A673 (cell line): ENCODE measurements around the gene IDUA. TPM values are rescaled to one million over a fixed set of nuclear protein-coding genes. Genes with fewer than 3 reads are reported as not detected.

ENCODE experiments used
- BruUV-seq: library from RNA; stranded (reverse); fragments of 400-500 nt; replicated peaks from 2 replicates; lab custom pipeline; 2021; lab: Mats Ljungman, UMichigan
- CTCF ChIA-PET: fragments of 300-600 bp; sonication (Branson Sonifier 250); formaldehyde crosslinking; loops from one replicate; lab custom pipeline; 2022; ENCODE audit warnings: antibody characterized with exemption; lab: Charles Lee
- POLR2A ChIA-PET: fragments of 300-600 bp; sonication (Branson Sonifier 250); formaldehyde crosslinking; loops from one replicate; lab custom pipeline; 2022; ENCODE audit warnings: antibody characterized with exemption; ENCODE audit not compliant: low non-redundant PET; lab: Charles Lee
- DNase-seq: peaks from one replicate; pipeline ENCODE4 v3.0.0-alpha.2; 2015; ENCODE audit warnings: low spot score
- H3K27ac ChIP-seq: fragments of 200-600 bp; sonication (generic); 2 replicates; pipeline ENCODE4 v1.5.1; 2016; ENCODE audit warnings: mixed run types, low read depth, mild to moderate bottlenecking, mixed read lengths, antibody characterized with exemption, low read length; ENCODE audit not compliant: poor library complexity, severe bottlenecking
- H3K27me3 ChIP-seq: fragments of 200-600 bp; sonication (generic); replicated peaks from 2 replicates; pipeline ENCODE4 v1.6.1; 2017; ENCODE audit warnings: mixed run types, low read depth, mild to moderate bottlenecking, mixed read lengths, antibody characterized with exemption, low read length; ENCODE audit not compliant: insufficient read depth, poor library complexity
- H3K36me3 ChIP-seq: fragments of 200-600 bp; sonication (generic); 2 replicates; pipeline ENCODE4 v1.6.1; 2016; ENCODE audit warnings: mixed run types, mild to moderate bottlenecking, mixed read lengths, antibody characterized with exemption, low read length; ENCODE audit not compliant: insufficient read depth, poor library complexity, severe bottlenecking
- H3K4me1 ChIP-seq: fragments of 200-600 bp; sonication (generic); 2 replicates; pipeline ENCODE4 v1.6.1; 2017; ENCODE audit warnings: mixed run types, mild to moderate bottlenecking, mixed read lengths, antibody characterized with exemption, low read length; ENCODE audit not compliant: insufficient read depth, poor library complexity, severe bottlenecking
- H3K4me3 ChIP-seq: fragments of 200-600 bp; sonication (generic); 2 replicates; pipeline ENCODE4 v1.5.1; 2016; ENCODE audit warnings: low read depth, mixed run types, mild to moderate bottlenecking, mixed read lengths, low read length; ENCODE audit not compliant: poor library complexity, severe bottlenecking
- H3K9me3 ChIP-seq: fragments of 200-600 bp; sonication (generic); 2 replicates; pipeline ENCODE4 v1.6.1; 2016; ENCODE audit warnings: mixed run types, low read depth, mild to moderate bottlenecking, mixed read lengths, antibody characterized with exemption, low read length; ENCODE audit not compliant: poor library complexity, severe bottlenecking
- CTCF ChIP-seq: fragments of 300-800, 200-600 bp; sonication (generic); conservative IDR thresholded peaks from 2 replicates; pipeline ENCODE4 v1.5.1; 2017; ENCODE audit warnings: low read depth, mild to moderate bottlenecking, antibody characterized with exemption, low read length, moderate library complexity, mixed read lengths
- EZH2 ChIP-seq: fragments of 200-600 bp; sonication (generic); IDR thresholded peaks from 2 replicates; pipeline ENCODE4 v1.6.1; 2017; ENCODE audit warnings: borderline replicate concordance, low read depth, mild to moderate bottlenecking, mixed read lengths, antibody characterized with exemption, low read length; ENCODE audit not compliant: poor library complexity, severe bottlenecking
- intact Hi-C: fragments of 100-400 bp; cut with micrococcal nuclease; formaldehyde crosslinking; loops from one replicate; pipeline ENCODE4 v1.10.0; 2022; ENCODE audit not compliant: unreplicated experiment
- total RNA-seq: library from RNA; stranded (reverse); gene quantifications from 2 replicates; pipeline ENCODE4 v1.2.3, GENCODE V29; 2021

Gene IDUA
- total RNA-seq, 1 experiment from 2014 or later, result 12.3 TPM

- ChIA-PET CTCF (no interaction called here), POLR2A (no interaction called here)
- Histone ChIP-seq H3K4me3 (no peak overlapping the region), H3K27me3 (peaks cover 15% of the 10 kb centered on the region), H3K9me3 (no peaks in the 10 kb centered on the region), H3K4me1 (peaks cover 1% of the 10 kb centered on the region), H3K36me3 (no peaks in the 10 kb centered on the region), H3K27ac (no peak overlapping the region)
- no TSS peak for BruUV-seq
- no peak for DNase-seq
- TF ChIP-seq EZH2 (no peak), CTCF (no peak)
- intact Hi-C loops, result no loop called here
These were observed 5.7 kb downstream of the IDUA start for GRCh38 chr4:992297-993110.

GRCh38 chr4:993111-994029 lies 6.5 kb downstream of the IDUA start, which contains the start of gene SLC26A1:
SLC26A1 (minus strand) TSS chr4:993404; CDS start chr4:991703, 1,701 bp downstream.
- Histone ChIP-seq H3K27me3 (peaks cover 24% of the 10 kb centered on the region), H3K4me3 (no peak within 1 kb of the TSS), H3K27ac (no peak within 1 kb of the TSS), H3K36me3 (no peaks in the 10 kb centered on the region), H3K9me3 (no peaks in the 10 kb centered on the region), H3K4me1 (peaks cover 5% of the 10 kb centered on the region)
- no TSS peak for BruUV-seq
- intact Hi-C loops, result no loop called here
- TF ChIP-seq CTCF (no peak), EZH2 (no peak)
- POLR2A ChIA-PET, result no interaction called here
- CTCF ChIA-PET, result no interaction called here
- no peak for DNase-seq

- TF ChIP-seq CTCF, result 0 out of 2 replicates have a peak, but pooled peaks have one; percentile 13
- TF ChIP-seq EZH2, result no peak
- no peak for DNase-seq
- Histone ChIP-seq H3K27me3 (peaks cover 40% of the 10 kb centered on the region), H3K9me3 (no peaks in the 10 kb centered on the region), H3K36me3 (no peaks in the 10 kb centered on the region), H3K4me3 (no peak overlapping the region), H3K4me1 (peaks cover 13% of the 10 kb centered on the region), H3K27ac (no peak overlapping the region)
- intact Hi-C loops, result no loop called here
- ChIA-PET CTCF (no interaction called here), POLR2A (no interaction called here)
- no TSS peak for BruUV-seq
These were observed 8.6 kb downstream of the IDUA start for GRCh38 chr4:995311-996026.
